ENCODE data around the gene MANF.

DNA sequence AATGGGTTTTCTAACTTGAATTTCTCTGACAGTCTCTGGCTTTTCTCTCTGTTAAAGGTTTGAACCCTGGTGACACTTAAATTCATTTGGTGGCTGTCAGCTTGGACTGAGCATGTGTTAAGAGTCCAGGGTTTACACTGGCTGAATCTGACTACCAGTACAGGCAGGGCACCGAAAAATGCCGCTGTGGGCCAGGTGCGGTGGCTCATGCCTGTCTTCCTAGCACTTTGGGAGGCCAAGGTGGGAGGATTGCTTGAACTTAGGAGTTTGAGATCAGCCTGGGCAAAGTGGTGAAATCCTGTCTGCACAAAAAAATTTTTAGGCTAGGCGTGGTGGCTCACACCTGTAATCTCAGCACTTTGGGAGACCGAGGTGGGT lies 1.8 kb downstream of the MANF start:
- TF ChIP-seq, protein P1, sequence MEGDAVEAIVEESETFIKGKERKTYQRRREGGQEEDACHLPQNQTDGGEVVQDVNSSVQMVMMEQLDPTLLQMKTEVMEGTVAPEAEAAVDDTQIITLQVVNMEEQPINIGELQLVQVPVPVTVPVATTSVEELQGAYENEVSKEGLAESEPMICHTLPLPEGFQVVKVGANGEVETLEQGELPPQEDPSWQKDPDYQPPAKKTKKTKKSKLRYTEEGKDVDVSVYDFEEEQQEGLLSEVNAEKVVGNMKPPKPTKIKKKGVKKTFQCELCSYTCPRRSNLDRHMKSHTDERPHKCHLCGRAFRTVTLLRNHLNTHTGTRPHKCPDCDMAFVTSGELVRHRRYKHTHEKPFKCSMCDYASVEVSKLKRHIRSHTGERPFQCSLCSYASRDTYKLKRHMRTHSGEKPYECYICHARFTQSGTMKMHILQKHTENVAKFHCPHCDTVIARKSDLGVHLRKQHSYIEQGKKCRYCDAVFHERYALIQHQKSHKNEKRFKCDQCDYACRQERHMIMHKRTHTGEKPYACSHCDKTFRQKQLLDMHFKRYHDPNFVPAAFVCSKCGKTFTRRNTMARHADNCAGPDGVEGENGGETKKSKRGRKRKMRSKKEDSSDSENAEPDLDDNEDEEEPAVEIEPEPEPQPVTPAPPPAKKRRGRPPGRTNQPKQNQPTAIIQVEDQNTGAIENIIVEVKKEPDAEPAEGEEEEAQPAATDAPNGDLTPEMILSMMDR (conservative IDR thresholded peaks at IDR 0.05 in 1 of 2, IDR thresholded peaks at IDR 0.05 in 1 of 2; ENCODE audit: low read depth in 1 of 2, low read length in 2 of 2), result no peak
- TF ChIP-seq EZH2 (IDR thresholded peaks at IDR 0.05; ENCODE audit: low read length, missing control alignments), result no peak

Measured in fibroblast of lung (primary cell).